ENCODE measurements around the gene KCNQ5. TPM values are rescaled to one million over a fixed set of nuclear protein-coding genes. Genes with fewer than 3 reads are reported as not detected.

The KCNQ5 gene
- total RNA-seq, 6 experiments from 2014 or later = 16.3 to 35.5 (median 20.2) TPM

DNA sequence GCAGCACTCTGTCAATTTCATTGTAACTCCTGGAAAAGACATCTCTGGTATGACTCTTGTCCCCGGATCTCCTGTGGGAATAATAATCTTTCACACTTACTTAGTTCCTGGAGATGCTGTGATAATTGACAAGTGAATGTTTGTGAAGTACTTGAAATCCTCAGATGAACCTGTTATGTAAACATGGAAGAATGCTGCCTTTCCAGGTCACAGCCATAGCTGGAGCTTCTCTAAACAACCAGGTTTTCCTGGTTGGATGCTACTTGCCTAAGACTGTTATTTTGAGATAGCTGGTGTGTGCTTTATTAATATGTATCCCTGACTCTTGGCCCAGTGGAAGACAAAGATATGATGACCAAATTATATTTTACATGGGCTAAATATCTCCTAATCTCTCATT lies 228.6 kb downstream of the KCNQ5 start:
- Mint-ChIP-seq H3K9me3 (no peaks in the 10 kb centered on the region), H3K27ac (no peak overlapping the region), H3K4me3 (no peak overlapping the region), H3K27me3 (ENCODE audit: insufficient read depth) (no peaks in the 10 kb centered on the region), H3K36me3 (ENCODE audit: low read depth) (0 out of 2 replicates have a peak, but pooled peaks cover 4% of the 10 kb centered on the region), H3K4me1 (ENCODE audit: low read depth) (peaks cover 40% of the 10 kb centered on the region)
- TF ChIP-seq, protein P1, sequence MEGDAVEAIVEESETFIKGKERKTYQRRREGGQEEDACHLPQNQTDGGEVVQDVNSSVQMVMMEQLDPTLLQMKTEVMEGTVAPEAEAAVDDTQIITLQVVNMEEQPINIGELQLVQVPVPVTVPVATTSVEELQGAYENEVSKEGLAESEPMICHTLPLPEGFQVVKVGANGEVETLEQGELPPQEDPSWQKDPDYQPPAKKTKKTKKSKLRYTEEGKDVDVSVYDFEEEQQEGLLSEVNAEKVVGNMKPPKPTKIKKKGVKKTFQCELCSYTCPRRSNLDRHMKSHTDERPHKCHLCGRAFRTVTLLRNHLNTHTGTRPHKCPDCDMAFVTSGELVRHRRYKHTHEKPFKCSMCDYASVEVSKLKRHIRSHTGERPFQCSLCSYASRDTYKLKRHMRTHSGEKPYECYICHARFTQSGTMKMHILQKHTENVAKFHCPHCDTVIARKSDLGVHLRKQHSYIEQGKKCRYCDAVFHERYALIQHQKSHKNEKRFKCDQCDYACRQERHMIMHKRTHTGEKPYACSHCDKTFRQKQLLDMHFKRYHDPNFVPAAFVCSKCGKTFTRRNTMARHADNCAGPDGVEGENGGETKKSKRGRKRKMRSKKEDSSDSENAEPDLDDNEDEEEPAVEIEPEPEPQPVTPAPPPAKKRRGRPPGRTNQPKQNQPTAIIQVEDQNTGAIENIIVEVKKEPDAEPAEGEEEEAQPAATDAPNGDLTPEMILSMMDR (IDR thresholded peaks at IDR 0.05) = no peak
- DNase-seq = no peak

DNA sequence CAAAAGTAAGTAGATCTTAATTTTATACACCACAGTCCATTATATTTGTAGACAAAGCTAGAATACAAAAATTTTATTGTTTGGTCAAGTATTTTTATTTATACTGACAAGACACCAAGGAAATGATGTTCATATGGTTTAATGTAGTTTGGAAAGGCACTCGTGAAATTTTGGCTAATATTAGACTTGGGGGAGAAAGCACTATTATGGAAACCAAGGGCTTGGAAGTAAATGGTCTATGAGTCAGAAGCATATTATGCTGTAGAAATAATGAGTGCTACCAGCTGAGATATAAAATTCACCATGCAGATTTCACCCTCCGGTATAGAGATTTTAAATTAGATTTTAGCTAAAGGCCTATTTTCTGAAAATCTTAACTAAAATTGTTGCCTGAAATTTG lies 233.6 kb downstream of the KCNQ5 start:
- H3K9me3 Mint-ChIP-seq = no peaks in the 10 kb centered on the region
- H3K27ac Mint-ChIP-seq = peak overlapping the region; percentile 52; the same call in 1 of the 2 replicates
- H3K36me3 Mint-ChIP-seq (ENCODE audit: low read depth) = peaks cover 5% of the 10 kb centered on the region
- peaks cover 56% of the 10 kb centered on the region for H3K4me1 Mint-ChIP-seq (ENCODE audit: low read depth)
- H3K27me3 Mint-ChIP-seq (ENCODE audit: insufficient read depth) = no peaks in the 10 kb centered on the region; the same call in 1 of the 2 replicates
- DNase-seq = peak; percentile 27
- no peak overlapping the region for H3K4me3 Mint-ChIP-seq
- TF ChIP-seq, protein P1 (IDR thresholded peaks at IDR 0.05) = no peak

DNA sequence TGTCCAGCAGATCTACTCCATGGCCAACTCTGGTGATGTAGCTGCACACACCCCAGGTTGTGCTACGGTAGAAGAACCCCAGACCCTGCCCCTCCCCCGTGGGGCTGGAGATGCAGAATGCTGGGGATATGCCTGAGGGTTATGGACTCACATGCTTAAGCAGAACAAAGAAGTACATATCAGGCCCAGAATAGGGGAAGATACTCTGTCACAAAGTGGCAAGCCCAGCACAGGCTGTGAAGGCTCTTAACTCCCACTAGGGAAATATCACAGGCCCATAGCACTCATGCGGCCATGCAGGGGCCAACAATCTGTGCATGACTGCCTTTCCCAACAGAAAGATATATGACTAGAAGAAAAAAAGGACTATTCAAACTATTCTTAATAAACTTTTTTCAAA lies 234.9 kb downstream of the KCNQ5 start:
- Mint-ChIP-seq H3K4me1 (ENCODE audit: low read depth) (peaks cover 65% of the 10 kb centered on the region), H3K36me3 (ENCODE audit: low read depth) (peaks cover 5% of the 10 kb centered on the region), H3K27ac (no peak overlapping the region), H3K4me3 (no peak overlapping the region), H3K27me3 (ENCODE audit: insufficient read depth) (no peaks in the 10 kb centered on the region; the same call in 1 of the 2 replicates), H3K9me3 (no peaks in the 10 kb centered on the region)
- TF ChIP-seq, protein P1 (IDR thresholded peaks at IDR 0.05) = no peak
- DNase-seq = no peak

DNA sequence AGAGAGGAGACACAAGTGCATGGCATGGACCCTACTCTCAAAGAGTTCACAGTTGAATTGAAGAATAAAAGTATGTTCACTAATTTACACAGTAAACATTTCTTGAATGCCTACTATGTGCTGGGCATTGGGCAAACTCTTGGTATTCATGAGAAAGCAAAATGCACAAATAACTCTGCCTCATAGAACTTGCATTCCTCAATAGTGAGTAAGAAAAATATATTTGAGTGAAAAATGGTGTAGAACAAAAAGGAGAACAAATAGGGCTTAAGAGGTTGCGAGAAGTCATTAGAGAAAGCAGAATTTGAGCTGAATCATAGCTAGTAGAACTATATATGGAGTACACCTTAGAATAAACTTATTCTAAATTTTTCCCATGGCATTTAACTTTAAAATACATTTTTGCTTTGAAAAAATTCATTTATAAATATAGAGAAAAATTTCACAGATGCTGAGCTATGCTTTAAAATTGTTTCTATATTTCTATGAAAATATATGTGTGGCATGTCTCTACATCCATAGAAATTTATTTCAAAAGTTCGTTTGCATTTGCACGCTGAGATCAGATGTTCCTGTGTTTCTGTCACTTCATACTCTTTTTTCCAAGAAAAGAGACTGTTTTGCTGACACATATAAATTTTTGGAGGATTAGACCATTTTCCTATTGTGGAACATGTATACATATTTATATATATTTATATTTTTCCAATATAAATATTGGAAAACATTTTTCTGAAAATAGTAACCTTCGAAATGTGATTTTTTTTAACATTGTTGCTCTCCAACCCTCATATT lies 236.1 kb downstream of the KCNQ5 start:
- TF ChIP-seq, protein P1 (IDR thresholded peaks at IDR 0.05) = no peak
- Mint-ChIP-seq H3K4me3 (no peak overlapping the region), H3K9me3 (no peaks in the 10 kb centered on the region), H3K27ac (peak overlapping the region; percentile 42), H3K27me3 (ENCODE audit: insufficient read depth) (no peaks in the 10 kb centered on the region; the same call in 1 of the 2 replicates), H3K4me1 (ENCODE audit: low read depth) (peaks cover 77% of the 10 kb centered on the region), H3K36me3 (ENCODE audit: low read depth) (peaks cover 5% of the 10 kb centered on the region)
- peak; percentile 56 for DNase-seq

DNA sequence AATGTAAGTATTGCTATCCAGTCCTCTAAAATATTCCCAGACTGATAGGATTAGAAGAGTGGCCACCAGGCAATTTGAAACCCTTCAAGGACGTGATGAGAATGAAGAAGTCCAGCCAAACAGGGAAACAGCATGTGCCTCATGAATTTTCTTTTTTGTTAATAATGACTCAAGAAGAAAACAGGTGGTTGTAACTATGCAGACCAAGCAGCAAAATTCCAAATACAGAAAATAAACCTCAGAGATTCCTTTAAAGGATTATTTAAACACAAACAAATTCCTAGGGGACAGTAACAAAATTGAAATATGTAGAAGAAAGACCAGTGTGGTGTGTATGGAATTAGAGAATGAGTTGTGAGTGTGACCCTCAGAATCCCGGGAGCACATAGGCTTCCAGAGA lies 239.2 kb downstream of the KCNQ5 start:
- H3K4me3 Mint-ChIP-seq = peak overlapping the region; percentile 53
- no peaks in the 10 kb centered on the region for H3K9me3 Mint-ChIP-seq
- H3K27me3 Mint-ChIP-seq (ENCODE audit: insufficient read depth) = no peaks in the 10 kb centered on the region; the same call in 1 of the 2 replicates
- peaks cover 5% of the 10 kb centered on the region for H3K36me3 Mint-ChIP-seq (ENCODE audit: low read depth)
- TF ChIP-seq, protein P1 (IDR thresholded peaks at IDR 0.05) = no peak
- peaks cover 89% of the 10 kb centered on the region for H3K4me1 Mint-ChIP-seq (ENCODE audit: low read depth)
- peak overlapping the region; percentile 89 for H3K27ac Mint-ChIP-seq
- DNase-seq = no peak

Measured in HFFc6 (cell line).